Measurements from ENCODE around the gene BDKRB2.

BDKRB2 gene

DNA sequence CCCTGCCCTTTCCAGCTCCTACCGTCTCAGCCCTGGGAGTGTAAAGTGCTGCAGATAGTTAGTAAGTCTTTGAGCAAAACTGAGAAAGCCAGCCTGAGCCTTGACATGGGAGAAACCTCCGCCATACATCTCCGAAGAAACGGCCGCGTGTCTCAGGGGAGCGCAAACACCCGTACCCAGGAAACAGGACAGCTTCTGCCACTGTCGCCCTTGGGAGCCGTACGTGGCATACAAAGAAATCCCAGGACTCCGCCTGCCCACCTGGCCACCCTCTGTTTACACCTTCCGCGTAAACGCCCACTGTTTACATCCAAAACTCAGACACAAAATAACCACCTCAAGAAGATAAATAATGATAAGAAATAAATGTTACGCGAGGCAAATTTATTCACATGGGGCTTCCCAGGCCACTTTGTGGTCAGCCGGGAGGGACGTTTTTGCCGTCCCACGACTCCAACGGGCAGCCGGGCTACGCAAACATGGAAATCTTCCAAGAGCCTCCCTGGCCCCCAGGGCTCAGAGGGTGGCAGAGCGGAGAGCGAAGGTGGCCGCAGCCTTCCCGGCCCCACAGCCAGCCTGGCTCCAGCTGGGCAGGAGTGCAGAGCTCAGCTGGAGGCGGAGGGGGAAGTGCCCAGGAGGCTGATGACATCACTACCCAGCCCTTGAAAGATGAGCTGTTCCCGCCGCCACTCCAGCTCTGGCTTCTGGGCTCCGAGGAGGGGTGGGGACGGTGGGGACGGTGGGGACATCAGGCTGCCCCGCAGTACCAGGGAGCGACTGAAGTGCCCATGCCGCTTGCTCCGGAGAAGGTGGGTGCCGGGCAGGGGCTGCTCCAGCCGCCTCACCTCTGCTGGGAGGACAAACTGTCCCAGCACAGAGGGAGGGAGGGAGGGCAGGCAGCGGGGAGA is at the start of gene BDKRB2:
BDKRB2 (plus strand) TSS at position 689 of the 908 bp plus-strand sequence. CDS start 32,269 bp downstream, outside the sequence.
- TF ChIP-seq, protein P1, sequence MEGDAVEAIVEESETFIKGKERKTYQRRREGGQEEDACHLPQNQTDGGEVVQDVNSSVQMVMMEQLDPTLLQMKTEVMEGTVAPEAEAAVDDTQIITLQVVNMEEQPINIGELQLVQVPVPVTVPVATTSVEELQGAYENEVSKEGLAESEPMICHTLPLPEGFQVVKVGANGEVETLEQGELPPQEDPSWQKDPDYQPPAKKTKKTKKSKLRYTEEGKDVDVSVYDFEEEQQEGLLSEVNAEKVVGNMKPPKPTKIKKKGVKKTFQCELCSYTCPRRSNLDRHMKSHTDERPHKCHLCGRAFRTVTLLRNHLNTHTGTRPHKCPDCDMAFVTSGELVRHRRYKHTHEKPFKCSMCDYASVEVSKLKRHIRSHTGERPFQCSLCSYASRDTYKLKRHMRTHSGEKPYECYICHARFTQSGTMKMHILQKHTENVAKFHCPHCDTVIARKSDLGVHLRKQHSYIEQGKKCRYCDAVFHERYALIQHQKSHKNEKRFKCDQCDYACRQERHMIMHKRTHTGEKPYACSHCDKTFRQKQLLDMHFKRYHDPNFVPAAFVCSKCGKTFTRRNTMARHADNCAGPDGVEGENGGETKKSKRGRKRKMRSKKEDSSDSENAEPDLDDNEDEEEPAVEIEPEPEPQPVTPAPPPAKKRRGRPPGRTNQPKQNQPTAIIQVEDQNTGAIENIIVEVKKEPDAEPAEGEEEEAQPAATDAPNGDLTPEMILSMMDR (IDR thresholded peaks at IDR 0.05): no peak
- H3K27ac ChIP-seq: no peak within 1 kb of the TSS

DNA sequence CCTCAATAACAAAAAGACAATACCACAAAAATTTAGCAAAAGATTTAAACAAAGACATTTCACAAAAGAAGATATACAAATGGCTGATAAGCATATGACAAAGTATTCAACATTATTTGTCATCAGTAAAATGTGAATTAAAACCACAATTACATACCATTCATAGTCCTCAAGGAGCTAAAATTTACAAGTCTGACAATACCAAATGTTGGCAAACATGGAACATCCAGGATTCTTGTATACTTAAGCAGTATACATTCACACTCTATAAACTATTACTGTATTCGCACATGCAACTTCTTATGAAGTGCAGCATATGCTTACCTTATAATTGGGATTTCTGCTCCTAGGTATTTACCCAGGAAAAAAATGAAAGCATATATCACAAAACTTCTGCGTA is 49.7 kb upstream of the BDKRB2 start:
- H3K27ac ChIP-seq: no peak overlapping the region
- TF ChIP-seq, protein P1 (IDR thresholded peaks at IDR 0.05): no peak
- no peak for TF ChIP-seq ZFX (IDR thresholded peaks at IDR 0.05; ENCODE audit: borderline replicate concordance)

DNA sequence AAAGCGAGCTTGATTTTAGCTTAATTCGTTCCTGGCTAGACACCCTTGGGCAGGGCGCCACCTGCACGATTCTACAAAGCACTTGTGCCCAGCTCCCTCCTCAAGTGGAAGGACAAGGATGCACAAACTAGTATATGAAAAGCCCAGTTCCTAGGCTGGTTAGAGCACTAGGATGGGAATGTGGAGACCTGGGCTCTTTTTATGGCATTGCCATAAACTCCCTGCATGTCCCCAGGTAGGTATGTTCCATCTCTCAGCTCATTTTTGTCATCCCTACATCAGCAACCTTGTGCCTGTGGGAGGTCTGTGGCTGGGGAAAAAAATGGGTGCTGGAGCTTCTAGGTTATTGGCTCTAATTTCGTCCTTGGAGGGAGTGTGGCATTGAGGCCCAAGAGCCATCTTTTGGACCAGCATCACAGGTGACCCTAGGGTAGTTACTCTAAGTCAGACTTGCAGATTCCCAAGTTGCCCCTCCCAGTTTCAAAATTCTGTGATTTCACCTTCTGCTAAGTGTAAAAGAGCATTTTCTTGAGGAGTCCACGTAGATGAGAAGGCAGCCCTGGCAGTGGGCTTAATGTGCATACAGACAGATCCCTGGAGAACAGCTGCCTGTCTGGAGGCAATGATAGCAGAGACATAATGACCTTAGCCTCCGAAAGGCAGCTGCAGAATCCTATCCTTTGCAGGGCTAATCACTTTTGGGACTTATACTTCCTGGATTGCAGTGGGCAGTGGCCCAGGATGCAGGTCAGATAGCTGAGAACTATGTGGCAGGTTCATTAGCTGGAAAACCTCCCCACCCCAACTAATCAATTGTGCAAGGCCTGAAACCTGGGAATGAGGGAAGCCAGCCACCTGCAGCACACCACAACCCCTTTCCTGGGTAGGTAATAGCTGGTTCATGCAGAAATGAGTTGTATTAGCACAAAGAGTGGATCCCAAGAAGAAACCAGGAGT is 47.6 kb upstream of the BDKRB2 start:
- TF ChIP-seq ZFX (IDR thresholded peaks at IDR 0.05; ENCODE audit: borderline replicate concordance): no peak
- TF ChIP-seq, protein P1 (IDR thresholded peaks at IDR 0.05): no peak
- no peak overlapping the region for H3K27ac ChIP-seq

DNA sequence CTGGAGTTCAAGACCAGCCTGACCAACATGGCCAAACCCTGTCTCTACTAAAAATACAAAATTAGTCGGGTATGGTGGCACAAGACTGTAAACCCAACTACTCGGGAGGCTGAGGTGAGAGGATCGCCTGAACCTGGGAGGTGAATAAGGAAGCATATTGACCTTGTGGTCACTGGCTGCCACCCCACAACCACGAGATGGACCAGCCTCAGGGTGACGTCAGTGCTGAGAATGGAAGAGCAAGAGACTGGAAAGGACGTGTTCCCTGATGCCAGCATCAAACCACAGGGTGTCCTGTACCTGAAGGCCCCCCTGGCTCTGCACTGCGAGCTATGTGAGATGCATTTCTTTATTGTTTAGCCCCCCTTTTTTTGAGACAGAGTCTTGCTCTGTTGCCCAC is 45.9 kb upstream of the BDKRB2 start:
- H3K27ac ChIP-seq: no peak overlapping the region
- TF ChIP-seq, protein P1 (IDR thresholded peaks at IDR 0.05): no peak
- no peak for TF ChIP-seq ZFX (IDR thresholded peaks at IDR 0.05; ENCODE audit: borderline replicate concordance)

DNA sequence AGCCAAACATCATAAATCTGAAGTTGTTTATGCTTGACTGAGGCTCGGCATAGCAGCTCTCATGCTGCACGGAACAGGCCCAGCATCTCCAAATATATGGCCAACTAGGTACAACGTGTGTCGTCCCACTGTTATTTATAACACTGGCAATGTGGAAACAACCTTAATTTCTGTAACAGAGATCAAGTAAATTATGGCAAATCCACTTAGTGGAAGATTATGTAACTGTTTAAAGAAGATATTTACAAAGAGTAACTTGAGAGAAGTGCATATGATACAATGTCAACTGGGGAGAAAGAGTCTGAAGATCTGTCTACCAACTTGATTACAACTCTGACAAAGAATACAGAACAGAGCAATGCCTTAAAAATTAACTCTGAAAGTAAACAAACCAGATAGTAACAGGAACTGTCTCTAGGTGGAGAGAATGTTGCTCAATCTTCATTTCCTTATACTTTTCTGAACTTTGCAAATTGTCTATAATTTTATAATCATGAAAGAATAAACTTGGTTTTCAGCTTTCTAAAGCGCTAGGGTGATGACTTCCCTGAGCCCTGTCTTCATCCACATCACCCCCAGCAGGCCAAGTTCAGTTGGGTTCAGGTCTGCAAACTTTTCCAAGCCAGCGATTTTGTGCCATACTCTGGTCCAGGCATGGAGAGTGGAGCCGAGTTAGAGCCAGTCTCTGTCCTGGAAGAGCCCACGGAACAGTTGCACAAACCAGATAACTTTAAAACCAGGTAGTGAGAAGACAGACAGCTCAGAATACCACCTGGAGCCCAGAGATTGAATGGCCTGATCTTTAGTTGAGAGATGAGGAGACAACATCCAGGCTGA is 44.3 kb upstream of the BDKRB2 start:
- no peak overlapping the region for H3K27ac ChIP-seq
- no peak for TF ChIP-seq ZFX (IDR thresholded peaks at IDR 0.05; ENCODE audit: borderline replicate concordance)
- TF ChIP-seq, protein P1 (IDR thresholded peaks at IDR 0.05): no peak

DNA sequence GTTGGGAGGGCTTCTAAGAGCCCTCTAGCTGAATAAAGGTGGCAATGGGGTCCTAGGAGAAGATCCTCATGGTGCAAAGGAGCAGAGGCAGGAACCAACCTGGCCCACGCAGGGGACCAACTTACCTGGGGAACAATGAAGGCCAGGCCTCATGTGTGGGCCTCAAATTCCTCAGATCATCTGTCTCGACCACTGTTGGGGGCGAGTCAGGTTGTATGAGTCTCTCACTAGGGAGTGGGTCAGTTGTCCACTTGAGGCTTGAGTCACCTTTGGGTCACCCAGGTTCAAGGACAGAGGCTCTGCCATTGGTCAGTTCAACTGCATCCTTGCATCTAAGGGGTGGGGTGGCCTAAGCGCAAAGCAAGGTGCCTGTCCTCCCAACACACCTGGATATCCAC is 43.7 kb upstream of the BDKRB2 start:
- TF ChIP-seq, protein P1 (IDR thresholded peaks at IDR 0.05): no peak
- TF ChIP-seq ZFX (IDR thresholded peaks at IDR 0.05; ENCODE audit: borderline replicate concordance): no peak
- H3K27ac ChIP-seq: no peak overlapping the region
